Measurements from ENCODE around the gene PAK5. TPM values are rescaled to one million over a fixed set of nuclear protein-coding genes. Genes with fewer than 3 reads are reported as not detected.

PAK5 gene
- total and polyA plus RNA-seq, 2 of the 13 experiments (the other 11 are each of a cell fraction or from before 2014, with no cell fraction given), result not detected

DNA sequence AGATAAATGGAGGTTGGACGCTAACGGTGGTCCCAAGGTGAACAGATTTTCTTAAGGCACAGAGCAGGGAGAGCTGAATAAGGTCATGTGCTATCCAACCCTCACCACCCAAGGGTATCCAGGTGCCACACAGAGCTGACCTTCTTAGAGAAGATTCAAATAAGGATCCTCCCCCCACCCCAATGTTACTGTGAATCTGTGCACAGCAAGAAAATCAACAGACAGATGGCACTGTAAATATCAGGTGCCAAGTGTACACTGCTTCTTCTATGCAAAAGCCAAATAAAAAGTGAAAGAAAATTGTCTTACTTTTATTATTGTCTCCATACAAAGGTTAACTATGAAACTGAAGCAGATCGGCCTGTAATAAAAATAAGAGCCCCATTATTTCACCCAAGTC, 96.9 kb downstream of the PAK5 start (continued):
- TF ChIP-seq SRSF1 (optimal IDR thresholded peaks at IDR 0.05; ENCODE audit: low read depth, low read length), result no peak
- TF ChIP-seq, protein P1, sequence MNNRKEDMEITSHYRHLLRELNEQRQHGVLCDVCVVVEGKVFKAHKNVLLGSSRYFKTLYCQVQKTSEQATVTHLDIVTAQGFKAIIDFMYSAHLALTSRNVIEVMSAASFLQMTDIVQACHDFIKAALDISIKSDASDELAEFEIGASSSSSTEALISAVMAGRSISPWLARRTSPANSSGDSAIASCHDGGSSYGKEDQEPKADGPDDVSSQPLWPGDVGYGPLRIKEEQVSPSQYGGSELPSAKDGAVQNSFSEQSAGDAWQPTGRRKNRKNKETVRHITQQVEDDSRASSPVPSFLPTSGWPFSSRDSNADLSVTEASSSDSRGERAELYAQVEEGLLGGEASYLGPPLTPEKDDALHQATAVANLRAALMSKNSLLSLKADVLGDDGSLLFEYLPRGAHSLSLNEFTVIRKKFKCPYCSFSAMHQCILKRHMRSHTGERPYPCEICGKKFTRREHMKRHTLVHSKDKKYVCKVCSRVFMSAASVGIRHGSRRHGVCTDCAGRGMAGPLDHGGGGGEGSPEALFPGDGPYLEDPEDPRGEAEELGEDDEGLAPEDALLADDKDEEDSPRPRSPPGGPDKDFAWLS (CRISPR knock-in tag; IDR thresholded peaks at IDR 0.05; ENCODE audit: borderline replicate concordance), result no peak
- TF ChIP-seq ZNF326 (CRISPR knock-in tag; IDR thresholded peaks at IDR 0.05; ENCODE audit: borderline replicate concordance), result no peak
- TF ChIP-seq, protein P2, sequence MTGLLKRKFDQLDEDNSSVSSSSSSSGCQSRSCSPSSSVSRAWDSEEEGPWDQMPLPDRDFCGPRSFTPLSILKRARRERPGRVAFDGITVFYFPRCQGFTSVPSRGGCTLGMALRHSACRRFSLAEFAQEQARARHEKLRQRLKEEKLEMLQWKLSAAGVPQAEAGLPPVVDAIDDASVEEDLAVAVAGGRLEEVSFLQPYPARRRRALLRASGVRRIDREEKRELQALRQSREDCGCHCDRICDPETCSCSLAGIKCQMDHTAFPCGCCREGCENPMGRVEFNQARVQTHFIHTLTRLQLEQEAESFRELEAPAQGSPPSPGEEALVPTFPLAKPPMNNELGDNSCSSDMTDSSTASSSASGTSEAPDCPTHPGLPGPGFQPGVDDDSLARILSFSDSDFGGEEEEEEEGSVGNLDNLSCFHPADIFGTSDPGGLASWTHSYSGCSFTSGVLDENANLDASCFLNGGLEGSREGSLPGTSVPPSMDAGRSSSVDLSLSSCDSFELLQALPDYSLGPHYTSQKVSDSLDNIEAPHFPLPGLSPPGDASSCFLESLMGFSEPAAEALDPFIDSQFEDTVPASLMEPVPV (CRISPR knock-in tag; IDR thresholded peaks at IDR 0.05), result no peak
- TF ChIP-seq ZNF354B (CRISPR knock-in tag; IDR thresholded peaks at IDR 0.05), result no peak
- TF ChIP-seq RFX5 (IDR thresholded peaks at IDR 0.05; ENCODE audit: low read depth, low read length), result no peak
- no peak for TF ChIP-seq KLF15 (CRISPR knock-in tag; IDR thresholded peaks at IDR 0.05; ENCODE audit: borderline replicate concordance)

DNA sequence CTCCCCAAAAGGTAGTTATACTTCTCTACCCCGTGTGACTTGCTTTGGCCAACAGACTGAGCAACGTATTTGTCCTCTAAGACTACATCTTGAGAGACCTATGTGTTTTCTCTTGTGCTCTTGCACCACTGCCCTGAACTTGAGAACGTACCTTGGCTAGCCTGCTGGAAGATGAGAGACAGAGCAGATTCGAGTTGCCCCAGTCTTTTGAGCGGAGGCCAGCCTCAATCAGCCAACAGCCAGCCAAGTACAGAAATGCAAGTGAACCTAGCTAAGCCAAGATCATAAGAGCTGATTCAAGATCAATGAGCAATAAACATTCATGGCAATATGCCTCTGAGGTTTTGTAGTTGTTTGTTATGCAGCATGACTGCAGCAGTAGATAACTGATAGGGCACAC, 98.4 kb downstream of the PAK5 start:
- CTCF ChIA-PET (ENCODE audit: low intra/inter-chr PET ratio, low total read pairs), result no interaction called here
- Histone ChIP-seq H2AFZ (ENCODE audit: low read length) (no peak overlapping the region), H3K4me2 (ENCODE audit: low read depth, low read length) (no peak overlapping the region), H4K20me1 (ENCODE audit: insufficient read depth, low read length) (no peaks in the 10 kb centered on the region), H3K79me2 (ENCODE audit: insufficient read depth, low read length) (no peaks in the 10 kb centered on the region), H3K9ac (ENCODE audit: insufficient read depth, low read depth, low read length) (no peak overlapping the region), H3K27ac (ENCODE audit: extremely low read length, insufficient read depth, low read length) (no peak overlapping the region), H3K27me3 (ENCODE audit: control insufficient read depth in 1 of 2, insufficient read depth in 2 of 2, low read length in 2 of 2) (no peaks in the 10 kb centered on the region), H3K4me1 (ENCODE audit: insufficient read depth, low read length) (no peaks in the 10 kb centered on the region), H3K9me3 (ENCODE audit: low read length) (peaks cover 4% of the 10 kb centered on the region; the same call in 1 of the 2 replicates), H3K4me3 (replicated peaks in 1 of 3; ENCODE audit: insufficient read depth in 1 of 3, low read depth in 2 of 3, low read length in 3 of 3) (no peak overlapping the region), H3K36me3 (replicated peaks in 1 of 2; ENCODE audit: control insufficient read depth in 1 of 2, insufficient read depth in 2 of 2, low read length in 2 of 2) (no peaks in the 10 kb centered on the region)
- no peak for FAIRE-seq
- intact Hi-C loops (cut with micrococcal nuclease; ENCODE audit: unreplicated experiment) (no loop called here), in situ Hi-C loops (cut with HindIII; ENCODE audit: extremely low pct_ligation_motif_present, low pct_unique_long_range_greater_than_20kb) (no loop called here)
- ATAC-seq, result no peak
- POLR2A ChIA-PET, result no interaction called here
- 6% methylated on average over 5 of the region's 5 CpGs for WGBS (ENCODE audit: low lambda C conversion rate)
- DNase-seq (ENCODE audit: low spot score), result no peak
- BruUV-seq (replicated peaks), result no TSS peak
- TF ChIP-seq, protein P3, sequence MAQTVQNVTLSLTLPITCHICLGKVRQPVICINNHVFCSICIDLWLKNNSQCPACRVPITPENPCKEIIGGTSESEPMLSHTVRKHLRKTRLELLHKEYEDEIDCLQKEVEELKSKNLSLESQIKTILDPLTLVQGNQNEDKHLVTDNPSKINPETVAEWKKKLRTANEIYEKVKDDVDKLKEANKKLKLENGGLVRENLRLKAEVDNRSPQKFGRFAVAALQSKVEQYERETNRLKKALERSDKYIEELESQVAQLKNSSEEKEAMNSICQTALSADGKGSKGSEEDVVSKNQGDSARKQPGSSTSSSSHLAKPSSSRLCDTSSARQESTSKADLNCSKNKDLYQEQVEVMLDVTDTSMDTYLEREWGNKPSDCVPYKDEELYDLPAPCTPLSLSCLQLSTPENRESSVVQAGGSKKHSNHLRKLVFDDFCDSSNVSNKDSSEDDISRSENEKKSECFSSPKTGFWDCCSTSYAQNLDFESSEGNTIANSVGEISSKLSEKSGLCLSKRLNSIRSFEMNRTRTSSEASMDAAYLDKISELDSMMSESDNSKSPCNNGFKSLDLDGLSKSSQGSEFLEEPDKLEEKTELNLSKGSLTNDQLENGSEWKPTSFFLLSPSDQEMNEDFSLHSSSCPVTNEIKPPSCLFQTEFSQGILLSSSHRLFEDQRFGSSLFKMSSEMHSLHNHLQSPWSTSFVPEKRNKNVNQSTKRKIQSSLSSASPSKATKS (CRISPR knock-in tag; IDR thresholded peaks at IDR 0.05), result no peak
- TF ChIP-seq ZNF20 (CRISPR knock-in tag; IDR thresholded peaks at IDR 0.05), result no peak
- TF ChIP-seq MAFK (conservative IDR thresholded peaks at IDR 0.05 in 1 of 2, IDR thresholded peaks at IDR 0.05 in 1 of 2; ENCODE audit: low read length in 2 of 2), result no peak
- no peak for TF ChIP-seq SAFB2 (CRISPR knock-in tag; IDR thresholded peaks at IDR 0.05; ENCODE audit: borderline replicate concordance, low read depth)
- TF ChIP-seq ZNF546 (CRISPR knock-in tag; conservative IDR thresholded peaks at IDR 0.05), result no peak
